Stomach (tissue), 4 donors: Measurements from ENCODE around the gene DCLK1.

Experiments
- CTCF ChIP-seq, 7 experiments: fragments of 450-650 bp in 4 of 7; fragments of 200-600 bp in 3 of 7; sonication (generic) in 3 of 7; IDR thresholded peaks; one replicate each; pipeline ENCODE4 v1.5.1; 2016 to 2019; ENCODE audit warnings: antibody characterized with exemption in 7 of 7, control low read depth in 2 of 7, mild to moderate bottlenecking in 1 of 7
- EP300 ChIP-seq: sonication (generic); formaldehyde crosslinking; IDR thresholded peaks from one replicate; pipeline ENCODE4 v1.6.1; 2017; ENCODE audit warnings: antibody characterized with exemption

- TF ChIP-seq CTCF (IDR thresholded peaks at IDR 0.05) (no peak), EP300 (no peak)
Measured at GRCh38 chr13:35835989-35836388, 295.2 kb downstream of the DCLK1 start.
